Duodenal mucosa (tissue), 2 donors: Measurements from ENCODE around the gene ATRNL1.

ENCODE experiments used
- H3K27ac ChIP-seq: one replicate; pipeline ENCODE4 v1.7.0; 2013; ENCODE audit warnings: low read depth, low read length
- H3K27me3 ChIP-seq, 2 donors: one replicate each; pipeline ENCODE4 v1.7.0; 2013; ENCODE audit warnings: low read length in 2 of 2, control low read depth in 1 of 2; ENCODE audit not compliant: insufficient read depth in 2 of 2, control insufficient read depth in 1 of 2
- H3K36me3 ChIP-seq, 2 donors: one replicate each; pipeline ENCODE4 v1.7.0; 2013; ENCODE audit warnings: low read length in 2 of 2, control low read depth in 1 of 2; ENCODE audit not compliant: insufficient read depth in 2 of 2, control insufficient read depth in 1 of 2
- H3K4me1 ChIP-seq, 2 donors: one replicate each; pipeline ENCODE4 v1.7.0; 2013; ENCODE audit warnings: low read length in 2 of 2, control low read depth in 1 of 2; ENCODE audit not compliant: insufficient read depth in 2 of 2, control insufficient read depth in 1 of 2
- H3K4me3 ChIP-seq, 2 donors: one replicate each; pipeline ENCODE4 v1.7.0; 2013; ENCODE audit warnings: low read length in 2 of 2, low read depth in 1 of 2
- H3K9ac ChIP-seq, 2 donors: one replicate each; pipeline ENCODE4 v1.7.0; 2013; ENCODE audit warnings: low read length in 2 of 2, low read depth in 1 of 2
- H3K9me3 ChIP-seq, 2 donors: one replicate each; pipeline ENCODE4 v1.7.0; 2013; ENCODE audit warnings: low read length in 2 of 2, control low read depth in 1 of 2; ENCODE audit not compliant: control insufficient read depth in 1 of 2

Gene ATRNL1

GRCh38 chr10:115985786-115986185 lies 892.6 kb downstream of the ATRNL1 start:
- Histone ChIP-seq H3K27me3 (no peaks in the 10 kb centered on the region), H3K9ac (no peak overlapping the region)

GRCh38 chr10:115988380-115988779 lies 895.2 kb downstream of the ATRNL1 start:
- Histone ChIP-seq H3K4me3 (no peak overlapping the region), H3K27me3 (no peaks in the 10 kb centered on the region), H3K4me1 (no peaks in the 10 kb centered on the region), H3K9me3 (no peaks in the 10 kb centered on the region), H3K27ac (no peak overlapping the region), H3K36me3 (no peaks in the 10 kb centered on the region), H3K9ac (no peak overlapping the region)

More at GRCh38 chr10:115985786-115986185, 892.6 kb downstream of the ATRNL1 start:
- Histone ChIP-seq H3K36me3 (no peaks in the 10 kb centered on the region), H3K4me1 (no peaks in the 10 kb centered on the region), H3K27ac (no peak overlapping the region), H3K4me3 (no peak overlapping the region), H3K9me3 (no peaks in the 10 kb centered on the region)

- no peak overlapping the region for H3K4me3 ChIP-seq
- H3K27ac ChIP-seq: no peak overlapping the region
- no peaks in the 10 kb centered on the region for H3K27me3 ChIP-seq
- H3K4me1 ChIP-seq: no peaks in the 10 kb centered on the region
- no peaks in the 10 kb centered on the region for H3K36me3 ChIP-seq
- no peak overlapping the region for H3K9ac ChIP-seq
- H3K9me3 ChIP-seq: no peaks in the 10 kb centered on the region
These were observed 896.5 kb downstream of the ATRNL1 start for GRCh38 chr10:115989621-115990020.

- no peaks in the 10 kb centered on the region for H3K9me3 ChIP-seq
- no peaks in the 10 kb centered on the region for H3K4me1 ChIP-seq
- H3K36me3 ChIP-seq: no peaks in the 10 kb centered on the region
- no peak overlapping the region for H3K9ac ChIP-seq
- no peaks in the 10 kb centered on the region for H3K27me3 ChIP-seq
- no peak overlapping the region for H3K27ac ChIP-seq
- no peak overlapping the region for H3K4me3 ChIP-seq
These were observed 899.2 kb downstream of the ATRNL1 start for GRCh38 chr10:115992236-115992986.

GRCh38 chr10:115996031-115996430 lies 902.9 kb downstream of the ATRNL1 start:
- Histone ChIP-seq H3K9me3 (no peaks in the 10 kb centered on the region), H3K4me1 (no peaks in the 10 kb centered on the region), H3K27ac (no peak overlapping the region), H3K4me3 (no peak overlapping the region), H3K9ac (no peak overlapping the region), H3K27me3 (no peaks in the 10 kb centered on the region), H3K36me3 (no peaks in the 10 kb centered on the region)

GRCh38 chr10:115998301-115998700 lies 905.1 kb downstream of the ATRNL1 start:
- Histone ChIP-seq H3K27ac (no peak overlapping the region), H3K4me3 (no peak overlapping the region), H3K4me1 (no peaks in the 10 kb centered on the region), H3K9me3 (no peaks in the 10 kb centered on the region), H3K36me3 (no peaks in the 10 kb centered on the region), H3K27me3 (no peaks in the 10 kb centered on the region), H3K9ac (no peak overlapping the region)
